ENCODE results near the gene CCDC195.

DNA sequence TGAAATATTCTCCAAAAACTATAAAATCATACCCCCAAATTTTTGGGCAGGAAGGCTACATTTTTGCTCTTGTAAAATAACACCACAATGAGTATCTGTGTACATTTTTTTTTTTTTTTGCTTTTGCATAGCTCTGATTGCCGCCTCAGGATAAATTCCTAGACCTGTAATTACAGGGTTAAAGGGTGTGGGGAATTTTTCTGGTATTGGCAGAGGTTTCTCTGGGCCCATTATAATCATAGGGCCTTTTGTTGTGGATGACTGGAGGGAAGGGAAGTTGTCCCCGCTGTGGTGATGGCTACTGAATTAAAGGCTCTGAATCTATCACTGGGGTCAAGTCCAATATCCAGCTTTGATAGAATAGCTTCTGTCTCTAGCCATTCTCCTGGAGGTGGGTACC, 26.6 kb downstream of the CCDC195 start:
- TF ChIP-seq EP300 (conservative IDR thresholded peaks at IDR 0.05; ENCODE audit: poor library complexity, severe bottlenecking) (no peak), POLR2AphosphoS5 (IDR thresholded peaks at IDR 0.05) (no peak)
- TF ChIP-seq, protein P1, sequence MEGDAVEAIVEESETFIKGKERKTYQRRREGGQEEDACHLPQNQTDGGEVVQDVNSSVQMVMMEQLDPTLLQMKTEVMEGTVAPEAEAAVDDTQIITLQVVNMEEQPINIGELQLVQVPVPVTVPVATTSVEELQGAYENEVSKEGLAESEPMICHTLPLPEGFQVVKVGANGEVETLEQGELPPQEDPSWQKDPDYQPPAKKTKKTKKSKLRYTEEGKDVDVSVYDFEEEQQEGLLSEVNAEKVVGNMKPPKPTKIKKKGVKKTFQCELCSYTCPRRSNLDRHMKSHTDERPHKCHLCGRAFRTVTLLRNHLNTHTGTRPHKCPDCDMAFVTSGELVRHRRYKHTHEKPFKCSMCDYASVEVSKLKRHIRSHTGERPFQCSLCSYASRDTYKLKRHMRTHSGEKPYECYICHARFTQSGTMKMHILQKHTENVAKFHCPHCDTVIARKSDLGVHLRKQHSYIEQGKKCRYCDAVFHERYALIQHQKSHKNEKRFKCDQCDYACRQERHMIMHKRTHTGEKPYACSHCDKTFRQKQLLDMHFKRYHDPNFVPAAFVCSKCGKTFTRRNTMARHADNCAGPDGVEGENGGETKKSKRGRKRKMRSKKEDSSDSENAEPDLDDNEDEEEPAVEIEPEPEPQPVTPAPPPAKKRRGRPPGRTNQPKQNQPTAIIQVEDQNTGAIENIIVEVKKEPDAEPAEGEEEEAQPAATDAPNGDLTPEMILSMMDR (IDR thresholded peaks at IDR 0.05; ENCODE audit: poor library complexity, severe bottlenecking), result no peak
